ENCODE results near the gene DCPS.
"Not testable (repeated sequence)": the region's sequence is repeated elsewhere in the genome, so short reads cannot be mapped to it uniquely, and the experiment has no call there.

Gene DCPS

DNA sequence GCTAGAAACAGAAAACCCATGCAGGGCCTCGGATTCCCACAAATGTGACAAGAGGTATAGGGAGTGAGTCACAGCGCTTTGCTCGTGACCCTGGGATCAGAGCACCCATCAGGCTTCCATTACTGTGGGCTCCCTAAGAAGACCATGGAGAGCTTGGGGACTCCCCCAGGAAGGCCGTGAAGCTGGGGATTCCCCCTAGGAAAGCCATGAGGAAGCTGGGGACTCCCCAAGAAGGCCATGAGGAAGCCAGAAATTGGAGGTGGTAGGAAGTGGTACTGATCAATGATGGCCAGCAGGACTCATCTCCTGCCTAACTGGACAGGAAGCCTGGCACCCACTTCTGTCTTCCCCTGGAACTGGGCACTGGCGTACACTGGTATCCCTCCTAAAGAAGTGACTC lies 10.1 kb upstream of the DCPS start:
- DNase-seq: no peak

DNA sequence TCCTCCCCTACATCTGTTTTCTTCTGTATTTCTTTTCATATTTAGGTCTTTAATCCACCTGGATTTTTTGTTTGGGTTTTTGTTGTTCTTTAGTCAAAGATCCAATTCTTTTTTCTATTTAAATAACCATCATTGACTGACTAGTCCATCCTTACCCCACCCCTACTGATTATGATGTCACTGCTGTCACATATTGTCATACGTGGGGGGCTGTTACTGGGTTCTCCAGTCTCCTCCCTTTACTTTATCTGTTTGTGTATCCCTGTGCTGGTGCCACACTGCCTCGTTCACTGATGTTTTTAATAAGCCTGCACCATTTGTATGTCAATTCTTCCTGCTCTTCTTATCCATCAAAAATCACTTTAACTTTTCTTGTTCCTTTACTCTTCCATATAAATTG lies 6.9 kb upstream of the DCPS start:
- DNase-seq: no peak

DNA sequence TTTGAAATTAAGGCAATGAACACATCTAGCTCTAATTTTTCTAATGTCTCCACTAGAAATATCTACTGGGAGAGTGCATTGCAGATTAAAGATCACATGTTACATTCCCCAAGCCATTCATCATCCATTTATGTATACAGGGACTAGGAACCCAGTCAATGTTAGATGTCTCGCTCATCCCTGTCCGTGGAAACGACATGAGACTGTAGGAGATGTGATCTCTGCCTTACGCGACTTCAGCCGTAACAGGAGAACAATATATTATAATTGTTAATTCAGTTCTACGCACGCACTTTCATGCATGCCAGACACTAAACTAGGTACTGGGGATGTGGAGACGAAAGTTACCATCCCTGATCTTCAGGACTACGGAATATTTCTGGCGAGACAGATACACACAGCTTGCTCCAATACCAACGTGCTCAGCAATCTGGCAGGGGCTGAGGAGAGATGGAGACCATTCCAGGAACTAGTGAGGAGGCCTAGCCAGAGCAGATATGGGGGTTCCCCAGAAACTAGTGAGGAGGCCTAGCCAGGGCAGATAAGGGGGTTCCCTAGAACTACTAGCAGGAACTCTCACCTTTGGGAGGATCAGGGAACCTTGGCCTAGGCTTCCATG lies 706 bp downstream of the DCPS start:
- no peak for DNase-seq

DNA sequence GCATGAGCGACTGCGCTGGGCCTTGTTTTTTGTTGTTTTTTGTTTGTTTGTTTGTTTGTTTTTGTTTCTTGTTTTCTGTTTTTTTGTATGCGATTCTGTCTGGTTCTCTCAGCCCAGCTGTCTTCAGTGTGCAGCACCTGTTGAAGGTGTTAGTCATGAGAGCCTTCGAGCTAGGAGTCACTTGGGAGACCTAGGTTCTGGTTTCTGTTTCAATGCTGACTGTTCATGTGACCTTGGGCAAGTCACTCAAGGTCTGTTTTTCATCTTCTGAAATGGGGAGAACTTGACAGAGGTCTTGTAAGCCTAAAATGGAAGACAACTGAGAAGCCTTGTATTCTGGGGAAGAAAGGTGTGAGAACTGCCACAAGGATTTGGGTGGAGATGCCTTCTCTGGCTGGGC lies 1.8 kb downstream of the DCPS start:
- DNase-seq: no peak

DNA sequence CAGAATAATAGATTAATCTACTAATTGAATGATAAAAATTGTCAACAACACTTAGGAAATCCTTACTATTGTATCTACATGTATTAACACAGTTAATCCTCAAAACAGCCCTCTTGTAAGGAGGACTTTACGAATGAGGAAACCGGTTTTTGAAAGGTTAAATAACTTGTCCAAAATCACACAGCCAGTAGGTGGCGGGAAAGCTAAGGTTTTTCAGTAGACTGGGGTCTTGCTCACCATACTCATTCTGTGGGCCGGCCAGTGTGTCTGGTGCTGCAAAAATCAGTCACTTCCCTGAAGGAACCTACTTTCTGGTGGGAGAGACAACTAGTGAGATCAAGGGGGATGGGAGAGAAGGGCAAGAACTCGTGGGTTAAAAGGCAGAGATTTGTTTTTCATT lies 3.8 kb downstream of the DCPS start:
- no peak for DNase-seq

DNA sequence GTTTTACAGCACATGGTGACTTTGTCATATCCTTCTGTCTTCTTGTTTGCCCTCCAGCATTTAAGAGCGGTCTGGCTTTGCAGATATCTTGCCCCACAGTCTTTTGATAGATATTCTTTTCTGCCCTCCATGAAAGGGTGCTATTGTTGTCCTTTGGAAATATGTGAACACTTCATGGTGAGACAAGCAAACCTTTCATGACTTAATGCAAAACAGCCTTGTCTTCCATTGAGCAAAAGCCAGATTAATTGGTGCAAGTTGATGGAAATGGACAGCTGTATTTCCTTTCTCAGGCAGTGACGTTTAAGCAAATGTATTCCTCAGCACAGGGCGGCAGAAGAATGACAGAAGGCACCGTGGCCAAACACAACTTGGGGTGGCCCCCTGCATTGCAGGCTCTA lies 4.4 kb downstream of the DCPS start:
- DNase-seq: no peak

DNA sequence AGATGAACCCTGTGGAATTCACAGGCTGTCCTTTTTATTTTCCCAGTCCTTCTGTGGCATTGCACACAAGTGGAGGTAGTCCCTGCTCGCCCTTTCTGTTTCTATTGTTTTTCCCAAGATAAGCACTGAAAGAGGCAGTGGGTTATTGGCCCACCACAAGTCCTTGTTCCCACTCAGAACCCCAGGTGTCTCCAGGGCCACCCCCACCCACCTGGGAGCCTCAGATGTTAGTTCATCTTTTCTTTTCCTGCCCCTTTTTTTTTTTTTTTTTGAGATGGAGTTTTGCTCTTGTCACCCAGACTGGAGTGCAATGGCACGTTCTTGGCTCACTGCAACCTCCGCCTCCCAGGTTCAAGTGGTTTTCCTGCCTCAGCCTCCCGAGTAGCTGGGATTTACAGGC lies 4.9 kb downstream of the DCPS start:
- DNase-seq: not testable (repeated sequence)

DNA sequence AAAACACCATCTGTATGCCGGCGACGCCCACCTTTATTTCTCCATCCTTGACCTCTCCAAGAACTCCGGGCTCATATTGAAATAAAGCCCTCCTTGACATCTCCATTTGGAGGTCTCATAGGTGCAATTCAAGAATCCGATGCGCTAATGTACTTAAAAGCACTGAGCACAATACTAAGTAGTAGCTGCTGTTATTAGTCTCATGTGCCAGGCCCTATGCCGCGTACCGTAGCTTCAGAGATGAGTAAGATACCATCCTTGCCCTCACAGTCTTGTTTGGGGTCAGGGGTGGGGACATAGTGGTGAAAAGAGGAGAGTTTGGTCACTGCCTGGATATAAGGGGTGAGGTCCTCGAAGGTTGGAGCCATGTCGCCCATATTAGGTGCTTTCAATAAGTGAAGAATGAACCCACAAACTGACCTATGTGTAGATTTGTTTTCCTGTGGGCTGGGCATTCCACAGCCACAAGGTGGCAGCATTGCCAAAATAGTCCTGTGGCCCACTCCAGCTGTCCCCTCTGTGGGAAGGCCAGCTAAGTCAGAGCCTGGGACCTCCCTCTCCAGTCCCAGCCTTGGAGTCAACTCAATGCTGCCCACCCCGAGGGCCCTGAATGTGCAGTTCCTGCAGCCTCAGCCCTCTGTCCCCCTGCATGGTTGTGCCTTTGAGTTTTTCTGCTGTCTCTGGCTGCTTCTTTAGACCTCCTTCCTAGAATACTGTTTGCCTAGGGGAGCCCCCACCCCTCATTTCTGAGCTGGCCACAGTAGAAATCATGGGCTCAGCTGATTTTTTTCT lies 6.5 kb downstream of the DCPS start:
- no peak for DNase-seq

DNA sequence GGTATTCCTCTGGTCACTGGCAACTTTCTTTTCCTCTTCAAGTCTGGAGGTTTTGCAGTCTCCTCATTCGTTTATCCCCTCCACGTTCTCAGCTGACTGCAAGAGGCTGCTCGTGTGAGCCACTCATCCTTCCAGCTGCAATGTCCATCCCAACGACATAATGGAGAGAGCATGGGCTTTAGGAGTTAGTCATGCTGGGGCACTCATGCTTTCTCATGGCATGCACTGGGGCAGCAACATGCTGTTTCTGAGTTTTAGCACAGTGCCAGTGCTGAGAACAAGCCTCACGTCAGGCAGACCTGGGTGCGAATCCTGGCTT lies 7.1 kb downstream of the DCPS start:
- DNase-seq: no peak

DNA sequence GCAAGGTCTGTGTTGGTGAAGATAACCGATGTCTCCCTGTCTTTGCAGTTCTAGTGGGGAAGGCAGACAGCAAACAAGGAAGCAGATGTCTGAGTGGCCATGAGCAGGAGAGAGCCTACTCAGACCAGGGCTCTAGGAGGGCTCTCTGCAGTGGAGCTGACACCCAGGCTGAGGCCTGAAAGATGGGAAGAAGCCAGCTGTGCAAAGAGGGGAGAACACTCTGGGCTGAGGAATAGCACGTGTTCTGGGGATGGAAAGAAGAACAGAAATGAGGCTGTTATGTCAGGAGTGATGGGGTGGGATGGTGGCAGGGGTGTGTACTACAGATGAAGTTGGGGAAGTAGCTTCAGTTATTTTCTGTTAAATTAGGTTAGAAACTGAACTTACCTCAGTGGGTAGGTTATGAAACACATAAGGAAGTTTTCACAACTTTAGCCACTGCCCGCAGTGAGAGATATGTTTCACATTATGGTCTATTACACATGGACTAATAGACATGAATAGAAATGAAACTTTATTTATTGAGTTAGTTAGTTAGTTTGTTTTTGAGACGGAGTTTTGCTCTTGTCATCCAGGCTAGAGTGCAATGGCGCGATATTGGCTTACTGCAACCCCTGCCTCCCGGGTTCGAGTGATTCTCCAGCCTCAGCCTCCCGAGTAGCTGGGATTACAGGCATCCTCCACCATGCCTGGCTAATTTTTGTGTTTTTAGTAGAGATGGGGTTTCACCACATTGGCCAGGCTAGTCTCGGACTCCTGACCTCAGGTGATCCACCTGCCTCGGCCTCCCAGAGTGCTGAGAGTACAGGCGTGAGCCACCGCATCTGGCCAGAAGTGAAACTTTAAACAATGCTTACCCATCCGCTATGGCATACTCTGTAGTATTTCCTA lies 7.8 kb downstream of the DCPS start:
- no peak for DNase-seq

DNA sequence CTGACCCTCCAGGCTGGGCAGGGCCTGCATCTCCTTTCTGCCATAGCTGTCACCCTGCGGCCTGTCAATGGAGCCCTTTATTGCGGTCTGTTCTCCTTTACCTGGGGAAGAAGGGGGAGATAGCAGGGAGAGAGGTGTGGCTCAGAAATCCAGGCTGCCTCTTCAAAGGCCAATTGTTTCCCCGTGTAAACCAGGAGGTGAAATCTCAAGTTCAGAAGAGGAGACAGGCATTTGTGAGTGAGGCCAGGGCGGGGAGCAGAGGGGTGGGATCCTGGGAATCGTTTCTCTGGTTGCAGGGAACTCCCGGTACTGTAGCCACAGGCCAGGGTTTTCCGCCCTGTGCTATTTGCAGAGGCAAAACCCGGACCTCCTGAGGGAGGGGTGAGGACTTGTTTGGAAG lies 9.1 kb downstream of the DCPS start:
- DNase-seq: no peak

DNA sequence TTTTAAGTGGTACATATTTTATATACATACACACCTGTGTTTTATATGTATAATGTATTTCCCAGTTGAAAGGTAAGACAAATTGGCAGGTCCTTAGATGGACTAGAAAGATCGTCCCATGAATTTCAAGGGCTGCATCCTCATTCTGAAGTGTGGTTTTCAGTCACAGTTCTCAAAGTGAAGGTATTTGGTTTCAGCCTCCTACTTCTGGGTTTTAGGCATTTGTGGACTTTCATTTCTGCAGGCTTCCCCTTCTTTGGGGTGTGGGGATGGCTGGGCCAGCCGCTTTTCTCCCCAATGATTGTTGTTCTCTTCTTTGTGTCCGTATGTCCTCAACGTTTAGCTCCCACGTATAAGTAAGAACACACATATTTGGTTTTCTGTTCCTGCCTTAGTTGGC lies 10.0 kb downstream of the DCPS start:
- DNase-seq: no peak

DNA sequence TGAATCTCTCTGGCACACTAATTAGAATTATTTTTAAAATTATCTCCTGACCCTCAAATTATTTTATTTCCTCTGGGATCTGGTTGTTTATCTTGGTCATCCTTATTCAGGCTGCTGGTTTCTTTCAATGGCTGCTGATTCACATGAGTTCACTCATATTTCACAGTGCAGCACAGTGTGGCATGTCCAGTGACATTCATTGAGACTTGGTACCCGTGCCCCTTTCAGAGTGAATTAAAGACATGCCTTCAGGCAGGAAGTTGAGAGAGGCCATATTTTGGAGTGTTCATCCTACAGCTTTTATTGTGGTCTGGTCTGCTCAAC lies 13.5 kb downstream of the DCPS start:
- no peak for DNase-seq

DNA sequence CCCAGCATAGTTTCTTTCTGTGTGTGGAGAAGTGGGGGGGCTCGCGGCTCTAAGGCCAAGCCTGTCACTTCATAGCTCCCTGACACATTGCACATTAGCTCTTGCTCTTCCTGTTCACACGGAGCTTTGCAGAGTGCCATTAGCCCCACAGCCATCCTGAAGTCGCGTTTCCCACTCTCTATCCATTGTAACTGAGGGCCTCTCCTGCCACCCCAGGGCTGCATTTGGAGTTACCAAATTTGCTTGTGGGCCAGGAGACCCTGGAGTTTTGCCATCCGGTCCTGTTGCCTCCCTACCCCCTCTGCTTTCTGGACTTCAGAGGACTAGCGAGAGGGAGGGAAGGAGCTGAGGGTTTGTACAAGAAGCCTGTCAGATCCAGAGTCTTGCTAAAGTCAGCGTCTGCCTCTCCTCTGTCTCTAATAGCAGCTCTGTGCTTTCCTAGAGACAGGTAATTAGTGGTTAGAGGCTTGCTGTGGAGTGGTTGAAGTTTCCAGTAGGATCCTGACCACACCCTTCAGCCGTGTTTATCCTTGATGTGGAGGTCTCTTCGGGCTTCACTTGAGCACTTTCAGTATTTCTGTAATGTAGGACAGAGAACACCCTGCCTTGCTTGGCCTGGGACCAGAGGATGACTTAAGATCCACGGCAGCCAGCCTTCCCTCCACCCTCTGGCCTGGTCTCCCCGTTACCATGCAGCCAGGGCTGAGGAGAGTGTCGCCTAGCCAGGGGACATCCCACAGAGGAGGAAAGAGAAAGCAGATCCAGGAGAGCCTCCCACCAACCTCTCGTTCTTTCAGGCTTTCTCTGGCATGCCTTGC lies 14.1 kb downstream of the DCPS start:
- DNase-seq: no peak

DNA sequence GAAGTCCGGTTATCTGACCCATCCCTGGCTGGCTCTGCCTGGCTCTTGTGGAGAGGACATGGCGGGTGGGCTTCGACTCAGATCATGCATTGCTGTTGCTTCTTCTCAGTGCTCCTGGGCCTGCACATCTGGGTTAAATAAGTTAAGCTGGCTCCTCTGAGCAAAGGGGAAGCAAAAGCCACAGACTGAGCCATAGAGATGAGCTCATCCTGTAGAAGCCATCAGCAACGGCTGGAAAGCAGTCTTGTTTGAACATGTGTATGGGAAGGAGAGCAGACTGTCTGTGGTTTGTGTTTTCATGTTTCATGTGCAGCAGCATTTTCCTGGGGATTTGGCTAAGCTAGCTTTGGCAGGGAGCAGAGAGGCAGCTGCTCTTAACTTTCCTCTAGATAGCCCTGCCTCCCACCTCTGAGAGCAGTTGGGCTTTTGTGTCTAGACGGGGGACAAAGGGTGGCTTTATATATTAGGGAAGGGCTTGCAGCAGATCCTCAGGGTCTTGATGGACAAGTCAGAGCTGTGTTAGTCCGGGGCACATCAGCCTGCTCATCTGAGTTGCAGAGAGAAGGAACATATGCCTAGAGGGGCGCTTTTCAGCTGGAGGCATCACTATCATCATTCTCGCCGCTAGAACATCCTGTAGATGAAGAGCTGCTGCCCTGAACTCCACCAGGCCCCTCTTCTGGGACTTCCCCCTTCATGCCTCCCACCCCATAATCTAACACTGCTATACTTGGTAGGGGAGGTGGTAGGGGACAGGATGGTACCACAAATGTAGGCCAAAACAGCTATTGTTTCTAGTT lies 14.9 kb downstream of the DCPS start:
- DNase-seq: no peak

DNA sequence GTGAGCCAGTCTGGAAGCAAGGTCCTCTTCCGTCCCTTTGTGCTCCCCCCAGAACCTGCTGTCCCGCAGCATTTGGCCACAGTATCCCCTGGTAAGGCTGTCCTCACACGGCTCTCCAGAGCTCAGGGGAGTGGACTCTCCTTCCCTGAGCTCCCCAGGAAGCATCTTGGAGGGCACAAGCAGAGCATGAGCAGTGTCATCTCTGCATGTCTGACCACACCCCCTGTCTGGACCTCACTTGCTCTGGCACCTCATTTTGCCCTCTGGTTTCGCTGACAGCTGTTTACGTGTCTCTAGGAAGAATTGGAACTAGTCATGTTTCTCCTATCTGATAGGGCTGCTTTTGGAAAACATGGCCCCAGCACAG lies 15.5 kb downstream of the DCPS start:
- DNase-seq: no peak

DNA sequence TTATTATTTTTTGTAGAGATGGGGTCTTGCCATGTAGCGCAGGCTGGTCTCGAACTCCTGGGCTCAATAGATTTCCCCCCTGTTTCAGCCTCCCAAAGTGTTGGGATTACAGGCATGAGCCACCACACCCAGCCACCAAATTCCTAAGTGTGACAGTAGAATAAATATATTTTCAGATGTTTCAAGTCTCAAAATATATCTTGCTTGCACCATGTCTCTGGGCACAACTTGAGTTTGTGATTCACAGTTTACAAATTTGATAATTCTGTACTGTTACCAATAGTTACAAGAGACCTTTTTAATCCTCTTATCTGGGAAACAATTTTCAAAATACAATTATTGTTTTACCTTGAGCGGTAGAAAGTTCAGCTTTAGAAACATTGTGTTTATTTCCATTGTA lies 19.1 kb downstream of the DCPS start:
- DNase-seq: no peak

DNA sequence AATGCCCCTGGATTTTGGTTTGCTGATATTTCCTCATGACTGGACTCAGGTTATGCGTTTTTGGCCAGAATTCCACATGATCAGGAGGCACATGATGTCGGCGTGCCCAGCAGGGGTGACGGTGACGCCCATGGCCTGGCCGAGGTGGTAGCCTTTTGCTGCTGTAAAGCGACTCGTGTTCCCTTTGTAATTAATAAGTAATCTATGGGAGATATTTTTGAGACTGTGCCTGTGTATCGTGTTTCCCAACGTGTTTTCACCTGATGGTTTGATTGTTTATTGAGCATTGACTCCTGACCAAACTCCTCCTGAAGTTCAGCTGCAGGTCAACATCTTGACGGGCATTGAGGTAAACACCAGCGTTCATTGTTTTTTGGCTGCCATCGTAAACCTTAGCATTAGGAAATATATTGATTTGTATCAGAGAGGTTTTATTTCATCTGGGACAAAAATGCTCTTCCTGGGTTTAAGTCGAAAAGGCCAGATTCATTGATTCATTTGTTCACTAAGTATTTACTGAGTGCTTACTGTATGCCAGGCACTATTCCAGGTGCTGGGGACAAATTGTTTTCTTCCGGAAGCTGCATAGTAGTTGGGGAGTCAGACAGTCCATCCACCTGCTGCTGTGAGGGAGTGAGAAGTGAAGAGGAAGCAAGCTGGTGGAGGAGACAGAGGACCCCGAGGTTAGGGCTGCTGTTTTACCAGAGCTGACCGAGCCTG lies 23.6 kb downstream of the DCPS start:
- no peak for DNase-seq

DNA sequence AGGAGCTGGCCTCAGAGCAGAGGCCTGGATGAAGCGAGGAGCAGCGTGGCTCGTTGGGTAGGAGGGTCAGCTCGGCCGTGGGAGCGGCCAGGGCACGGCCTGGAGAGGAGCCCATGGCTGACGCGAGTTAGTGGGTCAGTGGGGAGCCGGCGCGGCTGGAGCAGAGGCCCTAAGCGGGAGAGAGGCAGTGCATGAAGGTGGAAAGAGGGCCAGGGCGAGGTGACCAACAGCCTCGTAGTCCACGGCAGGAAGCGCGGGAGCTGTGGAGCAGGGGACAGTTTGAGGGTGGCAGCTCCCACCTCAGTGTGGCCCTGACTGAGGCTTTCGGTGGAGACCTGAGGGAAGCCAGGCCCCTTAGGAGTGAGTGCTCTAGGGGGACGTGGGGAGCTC lies 24.1 kb downstream of the DCPS start:
- DNase-seq: no peak

DNA sequence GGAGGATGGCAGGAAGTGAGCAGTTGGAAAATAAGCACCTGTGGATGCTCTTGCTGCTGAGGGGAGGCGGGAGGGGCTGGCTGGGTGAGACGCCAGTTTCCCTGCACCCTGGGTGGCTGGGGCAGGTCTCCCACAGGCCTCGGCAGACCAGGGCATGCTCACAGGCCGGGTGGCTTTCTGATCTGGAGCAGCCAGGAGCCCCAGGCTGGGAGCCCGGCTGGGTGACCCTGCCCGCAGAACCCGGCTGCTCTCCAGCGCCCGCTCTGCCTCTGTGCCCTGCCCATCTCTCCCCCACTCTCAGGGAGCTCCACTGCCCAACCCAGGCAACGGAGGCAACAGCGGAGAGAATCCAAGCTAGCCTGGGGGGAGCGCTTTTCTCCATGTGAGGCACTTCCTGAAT lies 24.6 kb downstream of the DCPS start:
- no peak for DNase-seq

DNA sequence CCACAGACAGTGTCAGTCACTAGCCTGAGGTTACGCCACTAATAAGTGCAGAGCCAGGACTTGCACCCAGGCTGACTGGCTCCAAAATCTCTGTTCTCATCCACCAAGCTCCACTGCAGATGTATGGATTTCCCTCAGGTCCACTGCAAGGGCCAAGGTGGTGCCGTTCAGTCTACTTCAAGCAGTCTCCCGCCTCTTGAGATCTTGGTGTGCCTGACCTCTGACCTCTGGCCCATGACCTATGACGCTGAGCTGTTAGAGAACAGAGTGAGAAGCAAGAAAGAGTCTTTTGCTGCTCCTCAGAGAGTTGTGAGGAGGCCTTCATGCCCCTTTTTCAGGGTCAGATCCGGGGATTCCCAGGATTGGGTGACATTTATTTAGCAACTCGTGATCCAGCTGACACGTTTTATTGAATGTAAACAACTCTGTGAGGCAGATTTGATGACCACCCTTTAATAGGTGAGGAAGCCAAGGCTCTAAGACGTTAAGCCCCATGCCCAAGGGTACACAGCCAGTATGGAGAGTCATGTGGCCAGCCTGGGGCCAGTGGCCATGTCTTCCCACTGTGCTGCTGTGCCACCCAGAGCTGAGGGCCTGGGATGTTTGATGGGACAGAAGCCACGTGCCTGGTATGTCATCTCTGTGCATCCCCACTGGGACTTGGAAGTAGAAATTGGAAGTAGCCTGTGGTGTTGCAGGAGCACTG lies 25.2 kb downstream of the DCPS start:
- DNase-seq: no peak
